ENCODE results near the gene CACNB4. TPM values are rescaled to one million over a fixed set of nuclear protein-coding genes. Genes with fewer than 3 reads are reported as not detected.

CACNB4 gene
- total RNA-seq, 4 donors from 2014 or later, result 0.20 to 1.6 (median 0.90) TPM

DNA sequence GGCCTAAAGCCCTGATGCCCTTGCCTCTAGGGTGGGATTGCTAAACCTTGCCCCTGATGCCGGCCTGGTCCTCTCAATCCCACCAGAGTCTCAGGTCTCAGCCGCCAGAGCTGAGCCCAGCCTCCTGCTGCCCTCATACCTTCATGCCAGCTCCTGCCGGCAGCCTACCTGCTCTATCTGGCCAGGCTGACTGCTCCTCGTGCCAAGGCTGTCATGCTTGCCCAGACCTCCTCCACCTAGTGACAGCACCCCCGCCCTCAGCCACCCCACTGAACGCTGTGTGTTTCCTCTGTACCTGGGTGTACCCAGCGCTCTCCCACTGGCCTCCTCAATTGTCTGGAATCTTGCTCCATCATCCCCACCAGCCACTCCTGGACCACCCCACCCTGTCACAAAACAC lies 120.1 kb downstream of the CACNB4 start:
- Histone ChIP-seq H3K27me3 (no peaks in the 10 kb centered on the region), H3K4me3 (no peak overlapping the region), H3K9me3 (no peaks in the 10 kb centered on the region), H3K4me1 (no peaks in the 10 kb centered on the region), H3K27ac (no peak overlapping the region), H3K36me3 (no peaks in the 10 kb centered on the region)
- no peak for DNase-seq
- TF ChIP-seq EP300 (IDR thresholded peaks at IDR 0.05; ENCODE audit: low read depth) (no peak), POLR2A (IDR thresholded peaks at IDR 0.05) (no peak), POLR2AphosphoS5 (IDR thresholded peaks at IDR 0.05) (no peak)
- TF ChIP-seq, protein P1, sequence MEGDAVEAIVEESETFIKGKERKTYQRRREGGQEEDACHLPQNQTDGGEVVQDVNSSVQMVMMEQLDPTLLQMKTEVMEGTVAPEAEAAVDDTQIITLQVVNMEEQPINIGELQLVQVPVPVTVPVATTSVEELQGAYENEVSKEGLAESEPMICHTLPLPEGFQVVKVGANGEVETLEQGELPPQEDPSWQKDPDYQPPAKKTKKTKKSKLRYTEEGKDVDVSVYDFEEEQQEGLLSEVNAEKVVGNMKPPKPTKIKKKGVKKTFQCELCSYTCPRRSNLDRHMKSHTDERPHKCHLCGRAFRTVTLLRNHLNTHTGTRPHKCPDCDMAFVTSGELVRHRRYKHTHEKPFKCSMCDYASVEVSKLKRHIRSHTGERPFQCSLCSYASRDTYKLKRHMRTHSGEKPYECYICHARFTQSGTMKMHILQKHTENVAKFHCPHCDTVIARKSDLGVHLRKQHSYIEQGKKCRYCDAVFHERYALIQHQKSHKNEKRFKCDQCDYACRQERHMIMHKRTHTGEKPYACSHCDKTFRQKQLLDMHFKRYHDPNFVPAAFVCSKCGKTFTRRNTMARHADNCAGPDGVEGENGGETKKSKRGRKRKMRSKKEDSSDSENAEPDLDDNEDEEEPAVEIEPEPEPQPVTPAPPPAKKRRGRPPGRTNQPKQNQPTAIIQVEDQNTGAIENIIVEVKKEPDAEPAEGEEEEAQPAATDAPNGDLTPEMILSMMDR (IDR thresholded peaks at IDR 0.05), result no peak
- intact Hi-C loops (cut with DNase I; ENCODE audit: low total_unique reads), result no loop called here
- 91 to 100% methylated on average over 1 to 7 of the region's 7 CpGs for WGBS, 2 donors (ENCODE audit: low coverage in 1 of 2)
- in situ Hi-C loops (cut with MboI; ENCODE audit: low pct_ligation_motif_present in 1 of 4, low pct_unique_long_range_greater_than_20kb in 1 of 4, low sequenced_read_pairs in 3 of 4), result no loop called here

DNA sequence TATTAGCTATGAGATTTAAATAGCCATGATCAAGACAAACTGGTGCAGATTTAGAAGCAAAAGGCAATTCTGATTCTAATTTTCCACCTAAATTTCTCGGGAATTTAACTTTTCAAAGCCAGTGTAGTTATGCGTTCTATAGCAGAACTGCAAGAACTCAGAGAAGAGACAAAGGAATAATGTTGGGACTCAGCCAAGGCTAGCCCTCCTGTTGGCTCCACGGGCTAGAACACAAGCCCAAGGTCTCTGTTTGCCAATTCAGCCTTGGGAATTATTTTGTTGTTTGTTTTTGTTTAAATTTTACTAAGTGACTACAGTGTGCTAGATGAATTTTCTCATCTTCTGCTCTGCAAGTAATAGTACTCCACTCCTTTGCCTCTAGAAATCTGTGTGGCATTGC lies 121.2 kb downstream of the CACNB4 start:
- no peak overlapping the region for H3K4me3 ChIP-seq
- WGBS, 2 donors (ENCODE audit: low coverage in 1 of 2), result 89 to 100% methylated on average over 2 to 3 of the region's 3 CpGs

DNA sequence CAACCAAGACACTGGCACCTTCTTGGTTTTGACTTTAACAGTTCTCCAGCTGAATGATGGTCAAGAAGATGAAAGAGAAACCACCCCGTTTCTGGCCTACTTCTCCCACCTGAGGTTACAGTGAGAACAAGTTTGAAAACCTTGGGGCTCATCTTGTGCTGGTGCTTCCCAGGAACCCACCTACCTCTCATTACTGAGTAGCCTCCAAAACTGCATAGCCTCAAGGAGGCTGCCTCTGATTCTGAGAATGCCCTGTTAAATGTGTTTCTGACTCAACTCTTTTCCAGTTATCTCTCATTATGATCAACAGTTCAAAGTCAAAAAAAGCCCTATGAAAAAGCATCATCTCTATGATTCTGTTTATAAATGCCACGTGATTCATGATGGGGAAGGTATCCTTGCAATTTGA lies 121.9 kb downstream of the CACNB4 start:
- no peaks in the 10 kb centered on the region for H3K9me3 ChIP-seq
- no peak overlapping the region for H3K4me3 ChIP-seq
- intact Hi-C loops (cut with DNase I; ENCODE audit: low total_unique reads), result no loop called here
- H3K36me3 ChIP-seq, result no peaks in the 10 kb centered on the region
- H3K4me1 ChIP-seq, result no peaks in the 10 kb centered on the region
- no peak for TF ChIP-seq EP300 (IDR thresholded peaks at IDR 0.05; ENCODE audit: low read depth)
- no peak for TF ChIP-seq POLR2AphosphoS5 (IDR thresholded peaks at IDR 0.05)
- TF ChIP-seq, protein P1 (IDR thresholded peaks at IDR 0.05), result no peak
- no peak for TF ChIP-seq POLR2A (IDR thresholded peaks at IDR 0.05)
- no peak for DNase-seq
- WGBS, 2 donors (ENCODE audit: low coverage in 1 of 2), result 75 to 83% methylated on average over 1 to 2 of the region's 2 CpGs
- H3K27me3 ChIP-seq, result no peaks in the 10 kb centered on the region
- in situ Hi-C loops (cut with MboI; ENCODE audit: low pct_ligation_motif_present in 1 of 4, low pct_unique_long_range_greater_than_20kb in 1 of 4, low sequenced_read_pairs in 3 of 4), result no loop called here
- no peak overlapping the region for H3K27ac ChIP-seq

More for the DNA sequence above, 121.2 kb downstream of the CACNB4 start:
- TF ChIP-seq POLR2A (IDR thresholded peaks at IDR 0.05), result no peak
- TF ChIP-seq EP300 (IDR thresholded peaks at IDR 0.05; ENCODE audit: low read depth), result no peak
- TF ChIP-seq, protein P1 (IDR thresholded peaks at IDR 0.05), result no peak
- TF ChIP-seq POLR2AphosphoS5 (IDR thresholded peaks at IDR 0.05), result no peak
- DNase-seq, result no peak
- intact Hi-C loops (cut with DNase I; ENCODE audit: low total_unique reads), result no loop called here
- Histone ChIP-seq H3K36me3 (no peaks in the 10 kb centered on the region), H3K27ac (no peak overlapping the region), H3K9me3 (no peaks in the 10 kb centered on the region), H3K27me3 (no peaks in the 10 kb centered on the region), H3K4me1 (no peaks in the 10 kb centered on the region)
- in situ Hi-C loops (cut with MboI; ENCODE audit: low pct_ligation_motif_present in 1 of 4, low pct_unique_long_range_greater_than_20kb in 1 of 4, low sequenced_read_pairs in 3 of 4), result no loop called here

DNA sequence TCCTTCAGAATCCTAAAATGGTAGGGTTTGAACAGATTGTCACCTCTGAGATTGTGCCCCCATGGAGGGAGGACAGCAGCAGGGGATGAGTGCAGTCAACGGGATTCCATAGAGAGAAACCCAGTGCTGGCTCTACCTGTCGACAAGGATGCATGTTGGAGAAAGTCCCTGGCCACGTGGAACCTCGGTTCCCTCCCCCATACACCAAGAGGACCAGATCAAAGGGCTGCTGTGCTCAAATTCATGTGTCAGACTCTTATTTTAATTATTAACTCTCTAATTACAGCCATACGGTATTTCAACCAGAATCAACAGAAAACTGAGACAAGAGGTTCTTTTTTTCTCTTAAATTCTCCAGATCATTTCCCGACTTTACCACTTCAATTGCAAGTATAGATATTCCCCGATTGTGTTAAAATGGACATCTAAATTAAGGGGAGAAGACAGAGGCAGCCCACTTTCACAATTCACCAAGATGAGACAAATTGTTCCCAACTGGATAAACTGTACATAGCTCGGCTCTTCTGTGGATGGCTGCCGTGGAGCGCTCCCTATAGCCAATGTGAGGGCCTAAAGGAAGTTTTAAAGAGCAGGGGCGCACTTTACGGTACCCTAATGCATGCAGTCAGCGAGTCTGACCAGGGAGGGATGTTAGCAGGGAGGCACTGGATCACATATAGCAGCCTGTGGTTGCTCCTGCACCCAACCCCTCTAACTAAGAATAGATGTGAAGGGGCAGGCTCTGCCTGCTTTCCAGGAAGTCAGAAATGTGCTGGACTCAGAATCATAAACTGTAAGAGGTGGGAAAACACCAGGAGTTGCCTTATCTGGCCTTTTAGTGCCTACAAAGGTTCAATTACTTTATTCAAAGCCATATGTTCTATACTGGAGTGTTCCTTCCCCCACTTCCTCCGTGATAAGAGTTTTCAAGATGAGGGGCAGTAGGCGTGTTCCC lies 123.1 kb downstream of the CACNB4 start:
- no peaks in the 10 kb centered on the region for H3K9me3 ChIP-seq
- DNase-seq, result peak; percentile 8
- H3K4me3 ChIP-seq, result no peak overlapping the region
- no peaks in the 10 kb centered on the region for H3K27me3 ChIP-seq
- H3K36me3 ChIP-seq, result no peaks in the 10 kb centered on the region
- no peaks in the 10 kb centered on the region for H3K4me1 ChIP-seq
- H3K27ac ChIP-seq, result no peak overlapping the region
- in situ Hi-C loops (cut with MboI; ENCODE audit: low pct_ligation_motif_present in 1 of 4, low pct_unique_long_range_greater_than_20kb in 1 of 4, low sequenced_read_pairs in 3 of 4) (no loop called here), intact Hi-C loops (cut with DNase I; ENCODE audit: low total_unique reads) (no loop called here)
- TF ChIP-seq POLR2AphosphoS5 (IDR thresholded peaks at IDR 0.05) (no peak), POLR2A (IDR thresholded peaks at IDR 0.05) (no peak), EP300 (IDR thresholded peaks at IDR 0.05; ENCODE audit: low read depth) (no peak)
- TF ChIP-seq, protein P1 (IDR thresholded peaks at IDR 0.05), result no peak
- 69 to 73% methylated on average over 11 to 15 of the region's 15 CpGs for WGBS, 2 donors (ENCODE audit: low coverage in 1 of 2)
